Panc1 (cell line): ENCODE results near the gene MGAT5B.

Source experiments
- CTCF ChIP-seq: fragments of 450-650 bp; IDR thresholded peaks from 2 replicates; pipeline ENCODE4 v1.5.1; 2017; ENCODE audit warnings: mild to moderate bottlenecking
- POLR2AphosphoS5 ChIP-seq: IDR thresholded peaks from 2 replicates; pipeline ENCODE4 v1.6.1; 2012; ENCODE audit warnings: mild to moderate bottlenecking, low read depth, low read length, moderate library complexity
- SIN3A ChIP-seq: IDR thresholded peaks from 2 replicates; pipeline ENCODE4 v1.6.1; 2012; ENCODE audit warnings: low read depth, mild to moderate bottlenecking, low read length, moderate library complexity, borderline replicate concordance; ENCODE audit not compliant: insufficient read depth

GRCh38 chr17:76962858-76963257 lies 94.7 kb downstream of the MGAT5B start:
- TF ChIP-seq POLR2AphosphoS5 (no peak), CTCF (no peak), SIN3A (no peak)
